Uterus (tissue), 4 donors: ENCODE results near the gene CD164L2. TPM values are rescaled to one million over a fixed set of nuclear protein-coding genes. Genes with fewer than 3 reads are reported as not detected.

Source experiments
- DNase-seq, 2 donors: peaks; one replicate each; pipeline ENCODE4 v3.0.0-alpha.2; 2019 to 2020
- H3K27ac ChIP-seq, 2 donors: fragments of 200-600 bp; sonication (generic); 1 replicate in 1 of 2; 2 replicates in 1 of 2; pipeline ENCODE4 v1.5.1; 2016 to 2018
- H3K27me3 ChIP-seq, 2 donors: fragments of 200-600 bp; sonication (generic); one replicate each; pipeline ENCODE4 v1.5.1; 2018 to 2019; ENCODE audit warnings: control low read depth in 1 of 2
- H3K36me3 ChIP-seq, 2 donors: fragments of 200-600 bp; sonication (generic); one replicate each; pipeline ENCODE4 v1.5.1; 2019; ENCODE audit warnings: control low read depth in 1 of 2
- H3K4me1 ChIP-seq, 2 donors: fragments of 200-600 bp; sonication (generic); one replicate each; pipeline ENCODE4 v1.5.1; 2018 to 2019; ENCODE audit warnings: control low read depth in 1 of 2
- H3K4me3 ChIP-seq, 2 donors: fragments of 200-600 bp; sonication (generic); 1 replicate in 1 of 2; 2 replicates in 1 of 2; pipeline ENCODE4 v1.5.1; 2018 to 2019; ENCODE audit warnings: mild to moderate bottlenecking in 1 of 2
- H3K9me3 ChIP-seq, 2 donors: fragments of 200-600 bp; sonication (generic); one replicate each; pipeline ENCODE4 v1.5.1; 2019; ENCODE audit warnings: control low read depth in 1 of 2
- CTCF ChIP-seq, 4 experiments: fragments of 200-600 bp in 2 of 4; fragments of 450-650 bp in 2 of 4; sonication (generic) in 2 of 4; IDR thresholded peaks; one replicate each; pipeline ENCODE4 v1.5.1; 2016 to 2019; ENCODE audit warnings: antibody characterized with exemption in 4 of 4, mild to moderate bottlenecking in 2 of 4, moderate library complexity in 1 of 4
- POLR2A ChIP-seq, 2 donors: fragments of 450-650 bp; IDR thresholded peaks; one replicate each; pipeline ENCODE4 v1.6.1; 2016; ENCODE audit warnings: antibody characterized with exemption in 2 of 2, mild to moderate bottlenecking in 1 of 2, moderate library complexity in 1 of 2
- intact Hi-C: fragments of 100-400 bp; cut with DNase I; formaldehyde crosslinking; loops from one replicate; pipeline ENCODE4 v1.15.1; 2023; ENCODE audit warnings: low total_unique reads
- total RNA-seq, 4 donors: library from RNA; depleted of rRNA in 3 of 4; stranded (reverse); fragments of >200 nt in 3 of 4; gene quantifications; one replicate each; pipeline versions ENCODE4 v1.1.0 to v1.2.4, GENCODE V29; 2014 to 2023
- donor health status: DM: yes; HTN: yes; CAD: no.

The CD164L2 gene
- total RNA-seq, 4 donors from 2014 or later: 0.69 TPM; not detected in 3

GRCh38 chr1:27346991-27347624 is 36.0 kb downstream of the CD164L2 start:
- Histone ChIP-seq H3K4me3 (no peak overlapping the region), H3K27me3 (peaks cover 0 to 4% of the 10 kb centered on the region in 2 donors), H3K27ac (no peak overlapping the region), H3K36me3 (no peaks in the 10 kb centered on the region), H3K4me1 (no peaks in the 10 kb centered on the region), H3K9me3 (no peaks in the 10 kb centered on the region)
- no peak for DNase-seq
- TF ChIP-seq CTCF (IDR thresholded peaks at IDR 0.05): no peak
- intact Hi-C loops: no loop called here

GRCh38 chr1:27346357-27346756 is 36.8 kb downstream of the CD164L2 start:
- H3K36me3 ChIP-seq: no peaks in the 10 kb centered on the region
- intact Hi-C loops: no loop called here
- H3K9me3 ChIP-seq: no peaks in the 10 kb centered on the region
- no peaks in the 10 kb centered on the region for H3K4me1 ChIP-seq
- H3K4me3 ChIP-seq: no peak overlapping the region
- no peak for TF ChIP-seq POLR2A (IDR thresholded peaks at IDR 0.05)
- TF ChIP-seq CTCF (IDR thresholded peaks at IDR 0.05): no peak
- H3K27ac ChIP-seq: no peak overlapping the region
- no peak for DNase-seq
- peaks cover 0 to 4% of the 10 kb centered on the region in 2 donors for H3K27me3 ChIP-seq

- TF ChIP-seq POLR2A (IDR thresholded peaks at IDR 0.05) (no peak), CTCF (IDR thresholded peaks at IDR 0.05) (no peak)
- DNase-seq: no peak
Measured at GRCh38 chr1:27345272-27345671, 37.9 kb downstream of the CD164L2 start.

GRCh38 chr1:27343639-27344025 is 39.5 kb downstream of the CD164L2 start:
- H3K27ac ChIP-seq: no peak overlapping the region
- H3K27me3 ChIP-seq: no peaks in the 10 kb centered on the region
- intact Hi-C loops: no loop called here
- no peak for DNase-seq
- H3K4me3 ChIP-seq: no peak overlapping the region
- TF ChIP-seq CTCF (IDR thresholded peaks at IDR 0.05) (no peak), POLR2A (IDR thresholded peaks at IDR 0.05) (no peak)
- H3K9me3 ChIP-seq: no peaks in the 10 kb centered on the region
- H3K36me3 ChIP-seq: no peaks in the 10 kb centered on the region
- no peaks in the 10 kb centered on the region for H3K4me1 ChIP-seq

More at GRCh38 chr1:27345272-27345671, 37.9 kb downstream of the CD164L2 start:
- H3K36me3 ChIP-seq: no peaks in the 10 kb centered on the region
- peaks cover 0 to 4% of the 10 kb centered on the region in 2 donors for H3K27me3 ChIP-seq
- H3K9me3 ChIP-seq: no peaks in the 10 kb centered on the region
- intact Hi-C loops: no loop called here
- H3K27ac ChIP-seq: no peak overlapping the region
- H3K4me1 ChIP-seq: no peaks in the 10 kb centered on the region
- no peak overlapping the region for H3K4me3 ChIP-seq

DNA sequence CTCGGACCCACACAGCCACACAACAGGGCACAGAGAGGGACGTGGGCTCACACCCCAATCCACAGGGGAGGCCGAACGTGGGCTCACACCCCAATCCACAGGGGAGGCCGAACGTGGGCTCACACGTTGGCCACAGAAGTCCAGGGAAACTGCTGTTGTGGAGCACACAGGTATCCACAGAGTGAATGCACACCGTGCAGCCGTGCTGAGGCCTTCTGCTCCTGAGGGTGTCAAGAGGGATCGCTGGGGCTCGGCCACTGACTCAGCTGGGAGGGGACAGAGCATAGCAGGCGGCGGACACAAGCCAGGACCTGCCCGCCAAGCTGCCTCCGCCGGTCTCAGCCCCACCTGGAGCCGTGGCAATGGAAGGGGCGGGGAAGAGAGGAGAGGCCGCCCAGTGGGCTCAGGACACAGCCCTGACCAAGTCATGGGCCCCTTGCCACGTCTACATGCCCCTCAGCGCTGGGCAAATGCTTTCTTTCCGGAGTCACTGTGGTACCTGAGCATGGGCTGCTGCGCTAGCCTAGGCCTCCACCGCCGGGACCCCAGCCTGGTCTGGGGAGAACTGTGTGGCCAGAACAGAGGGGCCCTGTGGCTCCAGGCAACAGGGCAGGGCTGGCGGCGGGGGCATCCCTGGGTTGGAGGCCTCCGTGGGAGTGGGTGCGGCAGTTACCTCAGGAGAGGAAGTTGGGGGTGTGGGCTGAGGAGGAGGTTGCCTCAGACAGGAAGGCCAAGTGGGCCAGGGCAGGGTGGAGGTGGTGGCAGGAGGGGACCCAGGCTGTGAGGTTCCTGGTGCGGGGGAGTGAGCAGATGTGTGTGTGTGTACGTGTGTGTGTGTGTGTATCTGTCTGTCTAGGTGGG is 40.1 kb downstream of the CD164L2 start:
- no peaks in the 10 kb centered on the region for H3K4me1 ChIP-seq
- intact Hi-C loops: no loop called here
- TF ChIP-seq CTCF (IDR thresholded peaks at IDR 0.05): no peak
- TF ChIP-seq POLR2A (IDR thresholded peaks at IDR 0.05): no peak
- H3K27ac ChIP-seq: no peak overlapping the region
- H3K36me3 ChIP-seq: no peaks in the 10 kb centered on the region
- no peaks in the 10 kb centered on the region for H3K27me3 ChIP-seq
- no peak for DNase-seq
- H3K9me3 ChIP-seq: no peaks in the 10 kb centered on the region
- no peak overlapping the region for H3K4me3 ChIP-seq
